Measurements from ENCODE around the gene PLSCR4. TPM values are rescaled to one million over a fixed set of nuclear protein-coding genes. Genes with fewer than 3 reads are reported as not detected.
A peak's percentile ranks its signal among the peaks of the same experiment; 100 is the strongest.

Gene PLSCR4
- total and polyA plus RNA-seq, 2 of the 4 experiments (the other 2 are of a cell fraction) = 3.8 to 4.4 TPM

DNA sequence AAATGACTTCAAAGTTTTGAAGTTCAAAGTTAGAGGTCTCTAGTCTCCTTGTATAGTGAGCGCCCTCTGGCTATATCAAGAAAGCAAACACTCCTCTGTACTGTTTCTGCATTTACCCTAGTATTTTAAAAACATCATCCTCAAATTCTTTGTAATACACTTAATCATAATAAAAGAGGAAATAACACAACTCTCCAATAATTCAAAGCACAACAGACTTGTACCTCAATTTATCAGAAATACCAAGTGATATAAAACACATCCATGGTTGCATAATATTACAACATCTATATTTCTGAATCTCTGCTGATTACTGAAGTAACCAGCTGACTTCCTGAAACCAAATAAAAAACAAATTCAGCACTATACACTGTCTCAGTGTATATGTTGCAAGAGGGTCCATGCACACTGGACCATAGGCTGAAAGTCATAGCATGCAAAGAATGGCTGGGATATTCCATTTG, 102.4 kb downstream of the PLSCR4 start:
- Histone ChIP-seq H2BK15ac (ENCODE audit: low read depth, low read length) (no peak overlapping the region), H2BK120ac (ENCODE audit: low read depth, low read length) (no peak overlapping the region), H3K4me1 (ENCODE audit: control insufficient read depth, insufficient read depth, low read length) (peaks cover 11% of the 10 kb centered on the region), H3K27ac (ENCODE audit: insufficient read depth, low read length) (no peak overlapping the region), H2AK9ac (replicated peaks; ENCODE audit: low read depth, low read length, poor library complexity) (no peak overlapping the region), H3K9ac (ENCODE audit: low read depth, low read length) (no peak overlapping the region), H2BK20ac (ENCODE audit: low read depth, low read length) (no peak overlapping the region), H2AK5ac (ENCODE audit: low read depth, low read length) (no peak overlapping the region), H3K18ac (ENCODE audit: low read depth, low read length) (no peak overlapping the region), H3K14ac (replicated peaks; ENCODE audit: low read depth, low read length) (no peak overlapping the region), H3K4me2 (ENCODE audit: low read depth, low read length) (no peak overlapping the region; the same call in 1 of the 2 replicates), H4K20me1 (ENCODE audit: insufficient read depth, low read length) (peaks cover 55% of the 10 kb centered on the region), H4K8ac (ENCODE audit: low read depth in 2 of 2, low read length in 2 of 2) (no peak overlapping the region), H4K5ac (ENCODE audit: low read depth, low read length) (no peak overlapping the region), H3K9me1 (ENCODE audit: insufficient read depth, low read length) (peaks cover 12% of the 10 kb centered on the region), H2AFZ (replicated peaks; ENCODE audit: low read length, poor library complexity) (no peak overlapping the region), H3K36me3 (ENCODE audit: control insufficient read depth, insufficient read depth, low read length) (peaks cover 7% of the 10 kb centered on the region), H3K9me3 (ENCODE audit: control insufficient read depth, insufficient read depth, low read length) (no peaks in the 10 kb centered on the region), H3K27me3 (ENCODE audit: control insufficient read depth, insufficient read depth, low read length) (no peaks in the 10 kb centered on the region), H3K4me3 (ENCODE audit: insufficient read depth, low read depth, low read length) (no peak overlapping the region), H2BK5ac (ENCODE audit: low read depth, low read length, poor library complexity, severe bottlenecking) (no peak overlapping the region), H3K4ac (ENCODE audit: low read depth, low read length) (no peak overlapping the region), H3K56ac (ENCODE audit: extremely low read depth, insufficient read depth, low read length) (no peak overlapping the region), H4K91ac (ENCODE audit: insufficient read depth, low read depth, low read length) (no peak overlapping the region), H3K23ac (ENCODE audit: low read depth, low read length) (no peak overlapping the region), H3K79me1 (ENCODE audit: low read depth in 1 of 2, low read length in 2 of 2) (peaks cover 12 to 52% of the 10 kb centered on the region in 2 experiments)
- in situ Hi-C loops (cut with MboI; ENCODE audit: low sequenced_read_pairs) = no loop called here
- POLR2A ChIA-PET (ENCODE audit: unreplicated experiment) = interaction anchor here (0.5 kb wide), 1 partner anchor 168 kb away, joined by 3 read pairs; no protein-coding TSS in a partner anchor
- no CpG with 5 or more reads among the region's 1 CpG for WGBS, 2 experiments (ENCODE audit: extremely low coverage in 2 of 2, insufficient read length in 1 of 2)
- peak; percentile 79 for ATAC-seq (ENCODE audit: low read depth)
- BruUV-seq (replicated peaks) = no TSS peak
- intact Hi-C loops (cut with micrococcal nuclease) = no loop called here
- no peak for TF ChIP-seq CHD1 (IDR thresholded peaks at IDR 0.05; ENCODE audit: low read depth, low read length)
- TF ChIP-seq, protein P1, sequence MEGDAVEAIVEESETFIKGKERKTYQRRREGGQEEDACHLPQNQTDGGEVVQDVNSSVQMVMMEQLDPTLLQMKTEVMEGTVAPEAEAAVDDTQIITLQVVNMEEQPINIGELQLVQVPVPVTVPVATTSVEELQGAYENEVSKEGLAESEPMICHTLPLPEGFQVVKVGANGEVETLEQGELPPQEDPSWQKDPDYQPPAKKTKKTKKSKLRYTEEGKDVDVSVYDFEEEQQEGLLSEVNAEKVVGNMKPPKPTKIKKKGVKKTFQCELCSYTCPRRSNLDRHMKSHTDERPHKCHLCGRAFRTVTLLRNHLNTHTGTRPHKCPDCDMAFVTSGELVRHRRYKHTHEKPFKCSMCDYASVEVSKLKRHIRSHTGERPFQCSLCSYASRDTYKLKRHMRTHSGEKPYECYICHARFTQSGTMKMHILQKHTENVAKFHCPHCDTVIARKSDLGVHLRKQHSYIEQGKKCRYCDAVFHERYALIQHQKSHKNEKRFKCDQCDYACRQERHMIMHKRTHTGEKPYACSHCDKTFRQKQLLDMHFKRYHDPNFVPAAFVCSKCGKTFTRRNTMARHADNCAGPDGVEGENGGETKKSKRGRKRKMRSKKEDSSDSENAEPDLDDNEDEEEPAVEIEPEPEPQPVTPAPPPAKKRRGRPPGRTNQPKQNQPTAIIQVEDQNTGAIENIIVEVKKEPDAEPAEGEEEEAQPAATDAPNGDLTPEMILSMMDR (conservative IDR thresholded peaks at IDR 0.05; ENCODE audit: low read depth, low read length) = peak; percentile 34
- TF ChIP-seq RCOR1 (IDR thresholded peaks at IDR 0.05; ENCODE audit: insufficient replicate concordance, low read length) = no peak
- TF ChIP-seq RAD21 (IDR thresholded peaks at IDR 0.05; ENCODE audit: low read length) = peak; percentile 37
- peak; percentile 82 for TF ChIP-seq CEBPB (IDR thresholded peaks at IDR 0.05; ENCODE audit: low read depth, low read length)
- no peak for TF ChIP-seq MAZ (IDR thresholded peaks at IDR 0.05; ENCODE audit: borderline replicate concordance, low read depth, low read length)
- peak; percentile 27; the same call in 1 of the 2 replicates for TF ChIP-seq SMC3 (IDR thresholded peaks at IDR 0.05; ENCODE audit: low read depth, low read length)
- peak; percentile 47 for DNase-seq
- dilution Hi-C loops (cut with HindIII; ENCODE audit: low sequenced_read_pairs, unreplicated experiment) = no loop called here
- CTCF ChIA-PET = no interaction called here
